Gastrocnemius medialis (tissue), 4 donors: ENCODE measurements around the gene LY6G5C.

Experiments
- POLR2A ChIP-seq, 2 donors: fragments of 450-650 bp; IDR thresholded peaks; one replicate each; pipeline ENCODE4 v1.6.1; 2017; ENCODE audit warnings: antibody characterized with exemption in 2 of 2, mild to moderate bottlenecking in 2 of 2, moderate library complexity in 2 of 2
- TF ChIP-seq, protein P1 (sequence below), 5 experiments: fragments of 450-650 bp in 3 of 5; fragments of 200-600 bp in 2 of 5; sonication (generic) in 2 of 5; IDR thresholded peaks in 4 of 5; conservative IDR thresholded peaks in 1 of 5; 1 replicate in 4 of 5; 2 replicates in 1 of 5; pipeline ENCODE4 v1.5.1; 2016 to 2019; ENCODE audit warnings: antibody characterized with exemption in 5 of 5, mild to moderate bottlenecking in 3 of 5, moderate library complexity in 3 of 5

DNA sequence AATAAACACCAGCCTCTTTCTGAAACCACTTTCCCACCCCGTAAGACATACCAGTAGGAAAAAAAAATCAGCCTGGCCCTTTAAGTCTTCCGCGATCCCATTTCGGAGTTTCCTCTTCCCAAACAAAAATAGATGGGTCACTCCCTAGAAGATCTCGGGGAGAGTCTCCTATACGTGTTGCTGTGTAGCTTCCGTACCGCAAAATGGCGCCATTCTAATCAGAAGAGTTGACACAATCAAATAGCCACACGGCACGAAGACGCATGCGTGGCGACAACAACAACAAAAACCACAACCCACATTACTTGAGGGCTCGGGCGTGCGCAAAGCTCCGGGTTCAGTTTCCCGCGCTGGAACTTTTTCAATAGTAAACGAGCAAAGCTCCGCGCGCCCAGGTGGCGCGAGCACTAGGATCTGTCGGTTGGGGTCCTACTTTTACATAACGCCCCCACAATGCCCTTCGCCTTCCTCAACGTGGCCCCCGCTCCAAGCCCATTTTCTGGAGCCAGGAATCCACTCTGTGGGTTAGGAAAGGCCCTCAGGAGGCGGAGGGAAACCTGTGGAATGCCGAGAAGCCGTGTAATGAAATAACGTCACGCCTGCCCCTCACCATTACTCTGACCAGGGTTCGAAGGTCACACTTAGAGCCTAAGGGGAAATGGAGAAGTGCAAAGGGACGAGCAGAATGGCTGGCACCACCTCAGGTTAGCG is 15.9 kb downstream of the LY6G5C start, which contains the start of gene GPANK1:
- TF ChIP-seq, protein P1, sequence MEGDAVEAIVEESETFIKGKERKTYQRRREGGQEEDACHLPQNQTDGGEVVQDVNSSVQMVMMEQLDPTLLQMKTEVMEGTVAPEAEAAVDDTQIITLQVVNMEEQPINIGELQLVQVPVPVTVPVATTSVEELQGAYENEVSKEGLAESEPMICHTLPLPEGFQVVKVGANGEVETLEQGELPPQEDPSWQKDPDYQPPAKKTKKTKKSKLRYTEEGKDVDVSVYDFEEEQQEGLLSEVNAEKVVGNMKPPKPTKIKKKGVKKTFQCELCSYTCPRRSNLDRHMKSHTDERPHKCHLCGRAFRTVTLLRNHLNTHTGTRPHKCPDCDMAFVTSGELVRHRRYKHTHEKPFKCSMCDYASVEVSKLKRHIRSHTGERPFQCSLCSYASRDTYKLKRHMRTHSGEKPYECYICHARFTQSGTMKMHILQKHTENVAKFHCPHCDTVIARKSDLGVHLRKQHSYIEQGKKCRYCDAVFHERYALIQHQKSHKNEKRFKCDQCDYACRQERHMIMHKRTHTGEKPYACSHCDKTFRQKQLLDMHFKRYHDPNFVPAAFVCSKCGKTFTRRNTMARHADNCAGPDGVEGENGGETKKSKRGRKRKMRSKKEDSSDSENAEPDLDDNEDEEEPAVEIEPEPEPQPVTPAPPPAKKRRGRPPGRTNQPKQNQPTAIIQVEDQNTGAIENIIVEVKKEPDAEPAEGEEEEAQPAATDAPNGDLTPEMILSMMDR (IDR thresholded peaks at IDR 0.05 in 4 of 5, conservative IDR thresholded peaks at IDR 0.05 in 1 of 5), result no peak
- TF ChIP-seq POLR2A (IDR thresholded peaks at IDR 0.05), result peak; percentile 40 to 79
